ENCODE measurements around the gene GTF3C5. TPM values are rescaled to one million over a fixed set of nuclear protein-coding genes. Genes with fewer than 3 reads are reported as not detected.
A peak's percentile ranks its signal among the peaks of the same experiment; 100 is the strongest.
"Not testable (repeated sequence)": the region's sequence is repeated elsewhere in the genome, so short reads cannot be mapped to it uniquely, and the experiment has no call there.

GTF3C5 gene
- total RNA-seq, 1 donor from 2014 or later = 29.7 TPM

DNA sequence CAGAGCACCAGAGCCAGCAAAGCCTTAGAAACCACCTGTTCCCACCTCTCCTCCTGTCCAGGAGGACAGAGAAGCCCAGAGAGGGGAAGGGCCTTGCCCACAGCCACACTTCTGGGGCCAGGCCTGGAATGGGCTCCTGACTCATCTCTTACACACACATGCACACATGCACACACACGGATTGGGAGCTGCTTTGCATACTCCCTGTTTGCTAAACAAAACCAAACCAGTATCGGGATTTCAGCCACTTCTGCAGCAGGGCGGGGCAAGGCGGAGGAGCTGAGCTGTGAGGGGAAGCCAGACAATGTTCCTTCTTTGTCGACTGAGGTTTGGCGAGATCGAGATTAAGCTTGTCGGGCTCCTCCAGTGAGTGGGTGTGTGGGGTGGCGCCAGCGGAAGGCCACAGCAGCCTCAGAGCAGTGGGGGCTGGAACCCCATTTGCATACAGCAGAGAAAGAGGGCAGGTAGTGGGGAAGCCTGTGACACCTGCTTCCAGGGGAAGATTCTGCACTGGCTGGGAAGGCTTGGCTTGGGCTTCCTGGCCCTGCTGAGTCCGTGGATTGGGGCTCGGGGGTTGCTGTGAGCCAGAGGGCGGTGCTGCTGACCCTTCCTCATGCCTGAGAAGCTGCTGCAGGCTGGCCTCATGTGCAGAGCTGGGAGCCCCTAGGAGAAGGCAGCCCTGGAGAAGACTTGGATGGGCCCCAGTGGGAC, 36.2 kb upstream of the GTF3C5 start:
- TF ChIP-seq, protein P1, sequence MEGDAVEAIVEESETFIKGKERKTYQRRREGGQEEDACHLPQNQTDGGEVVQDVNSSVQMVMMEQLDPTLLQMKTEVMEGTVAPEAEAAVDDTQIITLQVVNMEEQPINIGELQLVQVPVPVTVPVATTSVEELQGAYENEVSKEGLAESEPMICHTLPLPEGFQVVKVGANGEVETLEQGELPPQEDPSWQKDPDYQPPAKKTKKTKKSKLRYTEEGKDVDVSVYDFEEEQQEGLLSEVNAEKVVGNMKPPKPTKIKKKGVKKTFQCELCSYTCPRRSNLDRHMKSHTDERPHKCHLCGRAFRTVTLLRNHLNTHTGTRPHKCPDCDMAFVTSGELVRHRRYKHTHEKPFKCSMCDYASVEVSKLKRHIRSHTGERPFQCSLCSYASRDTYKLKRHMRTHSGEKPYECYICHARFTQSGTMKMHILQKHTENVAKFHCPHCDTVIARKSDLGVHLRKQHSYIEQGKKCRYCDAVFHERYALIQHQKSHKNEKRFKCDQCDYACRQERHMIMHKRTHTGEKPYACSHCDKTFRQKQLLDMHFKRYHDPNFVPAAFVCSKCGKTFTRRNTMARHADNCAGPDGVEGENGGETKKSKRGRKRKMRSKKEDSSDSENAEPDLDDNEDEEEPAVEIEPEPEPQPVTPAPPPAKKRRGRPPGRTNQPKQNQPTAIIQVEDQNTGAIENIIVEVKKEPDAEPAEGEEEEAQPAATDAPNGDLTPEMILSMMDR (IDR thresholded peaks at IDR 0.05; ENCODE audit: insufficient read depth, low read length, severe bottlenecking) = no peak
- peak; percentile 92 for DNase-seq (ENCODE audit: low read depth)
- no peak for FAIRE-seq
- Histone ChIP-seq H3K4me3 (ENCODE audit: low read depth, low read length) (no peak overlapping the region), H3K27me3 (ENCODE audit: control insufficient read depth, insufficient read depth, low read length) (peaks cover 4% of the 10 kb centered on the region), H3K36me3 (ENCODE audit: control insufficient read depth, insufficient read depth, low read length) (no peaks in the 10 kb centered on the region)

DNA sequence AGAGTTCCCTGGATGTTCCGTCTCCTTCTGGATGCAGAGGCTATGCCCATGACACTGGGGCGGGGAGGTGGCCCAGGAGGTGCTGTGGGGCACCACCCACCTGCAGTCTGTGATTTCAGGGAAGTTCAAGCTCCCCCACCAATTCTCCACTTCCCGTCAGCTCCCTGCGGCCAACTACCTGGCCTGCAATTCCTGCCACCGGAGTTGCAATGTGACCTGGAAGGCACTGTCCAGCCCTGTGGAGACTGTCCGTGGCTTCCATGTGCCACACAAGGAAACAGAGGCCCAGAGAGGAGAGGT, 35.7 kb upstream of the GTF3C5 start:
- Histone ChIP-seq H3K27me3 (ENCODE audit: control insufficient read depth, insufficient read depth, low read length) (peaks cover 9% of the 10 kb centered on the region), H3K4me3 (ENCODE audit: low read depth, low read length) (no peak overlapping the region), H3K36me3 (ENCODE audit: control insufficient read depth, insufficient read depth, low read length) (no peaks in the 10 kb centered on the region)
- no peak for FAIRE-seq
- no peak for DNase-seq (ENCODE audit: low read depth)
- TF ChIP-seq, protein P1 (IDR thresholded peaks at IDR 0.05; ENCODE audit: insufficient read depth, low read length, severe bottlenecking) = no peak

DNA sequence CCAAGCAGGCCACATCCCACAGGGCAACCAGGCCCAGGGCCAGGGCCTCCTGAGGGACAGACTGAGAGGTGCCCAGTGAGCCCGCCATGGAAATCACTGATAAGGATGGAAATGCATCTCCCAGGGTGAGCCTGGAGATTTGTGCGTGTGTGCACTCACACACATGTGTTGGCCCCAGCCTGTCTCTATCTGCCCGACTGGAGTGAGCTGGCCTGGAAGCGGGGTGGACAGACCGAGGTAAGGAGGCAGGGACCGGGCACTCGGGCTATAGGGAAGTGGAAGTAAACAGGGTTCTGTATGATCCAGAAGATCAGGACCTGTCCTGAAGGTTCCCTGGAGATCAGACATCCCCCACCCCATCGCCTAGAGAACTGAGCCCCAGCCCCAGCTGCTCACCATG, 34.9 kb upstream of the GTF3C5 start:
- DNase-seq (ENCODE audit: low read depth) (no peak), FAIRE-seq (no peak)
- no peaks in the 10 kb centered on the region for H3K36me3 ChIP-seq (ENCODE audit: control insufficient read depth, insufficient read depth, low read length)
- H3K4me3 ChIP-seq (ENCODE audit: low read depth, low read length) = no peak overlapping the region
- TF ChIP-seq, protein P1 (IDR thresholded peaks at IDR 0.05; ENCODE audit: insufficient read depth, low read length, severe bottlenecking) = no peak
- H3K27me3 ChIP-seq (ENCODE audit: control insufficient read depth, insufficient read depth, low read length) = peaks cover 9% of the 10 kb centered on the region

DNA sequence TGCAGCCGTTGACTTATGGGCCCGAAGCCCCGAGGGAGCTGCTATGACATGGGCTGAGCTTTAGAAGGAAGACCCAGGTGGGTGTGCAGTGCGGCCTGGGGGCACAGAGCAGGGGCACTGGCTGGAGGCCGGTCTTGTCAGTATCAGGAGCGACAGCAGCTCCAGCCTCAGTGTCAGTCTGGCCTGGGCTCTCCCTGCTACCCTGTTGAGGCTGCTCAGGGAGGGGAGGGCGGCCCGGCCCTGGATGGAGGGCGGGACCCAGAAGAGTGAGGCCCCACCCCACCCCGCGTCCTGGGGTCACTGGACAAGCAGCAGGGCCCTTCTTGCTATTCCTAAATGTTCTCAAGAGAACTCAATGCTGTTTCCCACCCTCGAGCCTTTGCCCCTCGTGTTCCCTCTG, 34.3 kb upstream of the GTF3C5 start:
- FAIRE-seq = no peak
- TF ChIP-seq, protein P1 (IDR thresholded peaks at IDR 0.05; ENCODE audit: insufficient read depth, low read length, severe bottlenecking) = no peak
- DNase-seq (ENCODE audit: low read depth) = no peak
- Histone ChIP-seq H3K4me3 (ENCODE audit: low read depth, low read length) (no peak overlapping the region), H3K36me3 (ENCODE audit: control insufficient read depth, insufficient read depth, low read length) (no peaks in the 10 kb centered on the region), H3K27me3 (ENCODE audit: control insufficient read depth, insufficient read depth, low read length) (peaks cover 6% of the 10 kb centered on the region)

DNA sequence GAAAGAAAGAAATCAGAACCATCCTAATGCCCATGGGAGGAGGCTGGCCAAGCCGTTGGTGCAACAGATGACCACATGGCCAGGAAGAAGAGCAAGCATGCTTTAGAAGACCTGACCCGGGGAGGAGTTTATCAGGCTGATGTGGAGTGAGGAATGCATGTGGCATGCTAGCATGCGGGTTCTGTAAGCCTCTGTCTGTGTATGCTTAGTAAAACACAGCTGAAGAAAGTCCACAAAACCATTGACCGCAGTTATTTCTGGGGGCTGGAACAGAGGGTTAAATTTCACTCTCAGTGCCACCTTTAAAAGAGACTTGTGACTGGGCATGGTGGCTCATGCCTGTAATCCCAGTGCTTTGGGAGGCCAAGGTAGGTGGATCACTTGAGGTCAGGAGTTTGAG, 33.2 kb upstream of the GTF3C5 start:
- FAIRE-seq (no peak), DNase-seq (ENCODE audit: low read depth) (peak; percentile 53)
- H3K4me3 ChIP-seq (ENCODE audit: low read depth, low read length) = no peak overlapping the region
- TF ChIP-seq, protein P1 (IDR thresholded peaks at IDR 0.05; ENCODE audit: insufficient read depth, low read length, severe bottlenecking) = no peak
- no peaks in the 10 kb centered on the region for H3K36me3 ChIP-seq (ENCODE audit: control insufficient read depth, insufficient read depth, low read length)
- H3K27me3 ChIP-seq (ENCODE audit: control insufficient read depth, insufficient read depth, low read length) = peaks cover 6% of the 10 kb centered on the region

DNA sequence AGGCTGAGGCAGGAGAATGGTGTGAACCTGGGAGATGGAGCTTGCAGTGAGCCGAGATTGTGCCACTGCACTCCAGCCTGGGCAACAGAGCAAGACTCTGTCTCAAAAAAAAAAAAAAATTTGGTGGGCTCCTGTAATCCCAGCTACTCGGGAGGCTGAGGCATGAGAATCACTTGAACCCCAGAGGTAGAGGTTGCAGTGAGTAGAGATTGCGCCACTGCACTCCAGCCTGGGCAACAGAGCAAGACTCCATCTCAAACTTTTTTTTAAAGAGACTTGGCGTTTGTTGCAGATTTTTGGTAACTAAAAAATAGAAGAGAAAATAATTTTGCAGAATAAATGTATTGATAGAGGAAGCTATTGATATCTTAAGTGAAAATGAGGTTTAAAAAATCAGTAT, 32.6 kb upstream of the GTF3C5 start:
- not testable (repeated sequence) for DNase-seq (ENCODE audit: low read depth); H3K4me3 ChIP-seq (ENCODE audit: low read depth, low read length); H3K36me3 ChIP-seq (ENCODE audit: control insufficient read depth, insufficient read depth, low read length); FAIRE-seq; H3K27me3 ChIP-seq (ENCODE audit: control insufficient read depth, insufficient read depth, low read length)
